SK-N-MC (cell line): ENCODE measurements around the gene STON2.
A peak's percentile ranks its signal among the peaks of the same experiment; 100 is the strongest.
"Not testable (repeated sequence)": the region's sequence is repeated elsewhere in the genome, so short reads cannot be mapped to it uniquely, and the experiment has no call there.

Source experiments
- DNase-seq: peaks from one replicate; pipeline ENCODE4 v3.0.0-alpha.2; 2011; ENCODE audit warnings: low read depth, low spot score
- H3K27ac ChIP-seq: fragments of 200-600 bp; sonication (generic); 2 replicates; pipeline ENCODE4 v1.5.1; 2016; ENCODE audit warnings: mixed run types
- H3K36me3 ChIP-seq: fragments of 200-600 bp; sonication (generic); 2 replicates; pipeline ENCODE4 v1.6.1; 2017; ENCODE audit warnings: antibody characterized with exemption, low read length, mixed read lengths; ENCODE audit not compliant: insufficient read depth
- H3K4me3 ChIP-seq: fragments of 200-600 bp; sonication (generic); 2 replicates; pipeline ENCODE4 v1.5.1; 2016
- H3K9ac ChIP-seq: fragments of 200-600 bp; sonication (generic); 2 replicates; pipeline ENCODE4 v1.8.0; 2017; ENCODE audit warnings: mixed run types, mixed read lengths; ENCODE audit not compliant: insufficient read length
- H3K9me3 ChIP-seq: fragments of 200-600 bp; sonication (generic); 2 replicates; pipeline ENCODE4 v1.6.1; 2017; ENCODE audit warnings: low read depth, mild to moderate bottlenecking, antibody characterized with exemption, low read length, moderate library complexity, mixed read lengths
- EZH2 ChIP-seq: fragments of 200-600 bp; sonication (generic); IDR thresholded peaks from one replicate; pipeline ENCODE4 v1.6.1; 2017; ENCODE audit warnings: antibody characterized with exemption
- FOXP2 ChIP-seq: optimal IDR thresholded peaks from 2 replicates; pipeline ENCODE3; 2011; ENCODE audit warnings: mild to moderate bottlenecking, moderate library complexity; ENCODE audit not compliant: insufficient read depth; ENCODE audit errors: extremely low read length, control extremely low read depth
- POLR2AphosphoS5 ChIP-seq: IDR thresholded peaks from 2 replicates; pipeline ENCODE4 v1.6.1; 2012; ENCODE audit warnings: mild to moderate bottlenecking, low read depth, low read length, borderline replicate concordance

Gene STON2

DNA sequence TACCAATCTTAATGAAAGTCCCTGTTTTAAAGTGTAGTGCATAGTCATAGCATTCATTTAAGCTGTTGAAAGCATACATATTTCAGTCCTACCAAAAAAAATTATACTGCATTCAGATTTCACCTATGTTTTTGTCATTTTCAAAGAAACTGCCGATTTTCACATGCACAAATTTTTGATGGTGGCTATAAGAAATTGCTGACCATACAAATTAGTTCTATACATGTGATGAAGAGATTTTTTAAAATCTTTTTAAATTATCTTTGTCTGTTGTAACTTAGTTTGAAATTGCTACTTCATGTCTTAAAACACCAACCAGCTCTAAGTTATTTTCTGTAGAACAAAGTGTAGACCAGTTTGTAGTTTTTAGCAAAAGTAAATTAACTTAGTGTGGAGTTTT lies 175.9 kb downstream of the STON2 start:
- Histone ChIP-seq H3K36me3 (peaks cover 8% of the 10 kb centered on the region; the same call in 1 of the 2 replicates), H3K9me3 (no peaks in the 10 kb centered on the region), H3K27ac (no peak overlapping the region), H3K9ac (no peak overlapping the region), H3K4me3 (no peak overlapping the region)
- DNase-seq: no peak
- no peak for TF ChIP-seq EZH2
- TF ChIP-seq POLR2AphosphoS5: no peak

DNA sequence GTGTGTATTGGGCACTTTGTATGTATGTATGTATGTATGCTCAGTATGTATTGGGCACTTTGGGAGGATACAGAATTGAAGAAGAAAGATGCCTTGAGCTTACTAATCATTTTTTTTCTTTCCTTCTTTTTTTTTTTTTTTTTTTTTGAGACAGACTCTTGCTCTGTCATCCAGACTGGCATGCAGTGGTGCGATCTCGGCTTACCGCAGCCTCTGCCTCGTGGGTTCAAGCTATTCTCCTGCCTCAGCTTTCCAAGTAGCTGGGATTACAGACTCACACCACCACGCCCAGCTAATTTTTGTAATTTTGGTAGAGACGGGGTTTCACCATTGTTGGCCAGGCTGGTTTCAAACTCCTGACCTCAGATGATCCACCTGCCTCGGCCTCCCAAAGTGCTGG lies 176.3 kb downstream of the STON2 start:
- H3K4me3 ChIP-seq, H3K27ac ChIP-seq, H3K36me3 ChIP-seq, H3K9ac ChIP-seq, DNase-seq, H3K9me3 ChIP-seq: not testable (repeated sequence)

DNA sequence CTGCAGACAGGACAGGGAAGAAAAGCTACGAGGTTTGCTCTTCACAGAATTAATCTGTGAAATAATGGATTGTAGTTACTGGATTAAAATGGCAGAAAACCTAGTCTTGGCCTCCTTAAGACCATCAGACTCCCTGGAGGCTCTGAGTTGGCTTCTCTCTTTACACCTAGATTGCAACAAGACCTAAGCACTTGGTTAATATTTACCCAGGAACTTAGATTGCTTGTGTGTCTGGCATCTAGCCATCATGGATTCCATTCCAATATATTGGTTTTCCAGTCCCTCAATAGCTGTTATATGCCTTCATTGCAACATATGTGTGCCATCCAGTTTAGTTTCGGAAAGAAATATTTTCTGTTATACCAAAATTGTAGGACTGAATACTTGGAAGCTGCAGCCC lies 177.4 kb downstream of the STON2 start:
- no peaks in the 10 kb centered on the region for H3K9me3 ChIP-seq
- H3K27ac ChIP-seq: no peak overlapping the region
- peaks cover 8% of the 10 kb centered on the region; the same call in 1 of the 2 replicates for H3K36me3 ChIP-seq
- H3K9ac ChIP-seq: no peak overlapping the region
- no peak for TF ChIP-seq FOXP2
- no peak for TF ChIP-seq POLR2AphosphoS5
- no peak for TF ChIP-seq EZH2
- H3K4me3 ChIP-seq: no peak overlapping the region
- DNase-seq: no peak

DNA sequence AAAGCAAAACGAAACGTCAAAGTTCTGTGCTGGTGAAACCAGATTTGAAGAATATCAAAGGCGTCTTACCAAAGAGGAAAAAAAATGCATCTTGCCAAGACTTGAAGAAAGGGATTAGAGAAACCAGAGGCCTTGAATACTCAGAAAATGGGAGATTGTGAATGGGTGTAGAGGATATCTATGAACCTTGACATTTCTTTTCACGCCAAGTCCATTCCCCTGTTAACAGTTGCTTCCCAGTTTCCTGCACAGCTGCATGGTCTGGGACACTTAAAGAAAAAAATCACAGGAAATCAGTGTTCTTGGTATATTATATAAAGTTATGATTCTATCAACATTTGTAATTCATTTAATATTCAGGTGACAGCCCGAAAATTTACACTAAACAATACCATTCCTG lies 178.0 kb downstream of the STON2 start:
- Histone ChIP-seq H3K9me3 (no peaks in the 10 kb centered on the region), H3K4me3 (peak overlapping the region; percentile 87)

DNA sequence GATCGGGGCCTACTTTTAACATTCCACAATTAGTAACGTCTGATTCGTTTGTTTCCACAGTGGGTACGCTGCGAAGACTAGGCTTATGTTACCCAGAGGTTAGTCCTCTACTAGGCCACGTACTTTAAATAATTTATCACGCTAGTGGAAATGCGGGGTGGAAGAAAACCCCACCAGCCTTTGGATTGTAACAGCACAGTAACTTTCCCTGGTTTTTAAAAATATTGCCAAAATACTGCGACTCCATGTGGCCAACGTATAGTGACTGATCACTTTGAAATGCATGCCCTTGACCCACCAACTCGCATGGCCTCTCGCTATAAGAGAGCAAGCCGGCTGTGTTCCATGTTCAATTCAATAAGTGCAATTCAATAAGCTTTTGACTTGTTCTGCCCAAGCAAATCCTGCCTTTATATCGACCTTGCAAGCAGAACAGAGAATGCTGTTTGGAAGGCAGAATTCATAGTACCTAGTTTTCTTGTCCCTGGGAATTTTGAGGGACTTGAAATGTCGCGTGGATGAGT lies 178.5 kb downstream of the STON2 start:
- no peak for DNase-seq
- Histone ChIP-seq H3K9me3 (no peaks in the 10 kb centered on the region), H3K4me3 (peak overlapping the region; percentile 87), H3K27ac (peak overlapping the region; percentile 100), H3K9ac (peak overlapping the region; percentile 90), H3K36me3 (peaks cover 8% of the 10 kb centered on the region; the same call in 1 of the 2 replicates)
- TF ChIP-seq FOXP2: no peak
- no peak for TF ChIP-seq POLR2AphosphoS5
- no peak for TF ChIP-seq EZH2

More for the DNA sequence above, 178.0 kb downstream of the STON2 start:
- DNase-seq: no peak
- H3K36me3 ChIP-seq: peaks cover 8% of the 10 kb centered on the region; the same call in 1 of the 2 replicates
- peak overlapping the region; percentile 100 for H3K27ac ChIP-seq
- H3K9ac ChIP-seq: no peak overlapping the region
- no peak for TF ChIP-seq POLR2AphosphoS5
- no peak for TF ChIP-seq FOXP2
- TF ChIP-seq EZH2: no peak

DNA sequence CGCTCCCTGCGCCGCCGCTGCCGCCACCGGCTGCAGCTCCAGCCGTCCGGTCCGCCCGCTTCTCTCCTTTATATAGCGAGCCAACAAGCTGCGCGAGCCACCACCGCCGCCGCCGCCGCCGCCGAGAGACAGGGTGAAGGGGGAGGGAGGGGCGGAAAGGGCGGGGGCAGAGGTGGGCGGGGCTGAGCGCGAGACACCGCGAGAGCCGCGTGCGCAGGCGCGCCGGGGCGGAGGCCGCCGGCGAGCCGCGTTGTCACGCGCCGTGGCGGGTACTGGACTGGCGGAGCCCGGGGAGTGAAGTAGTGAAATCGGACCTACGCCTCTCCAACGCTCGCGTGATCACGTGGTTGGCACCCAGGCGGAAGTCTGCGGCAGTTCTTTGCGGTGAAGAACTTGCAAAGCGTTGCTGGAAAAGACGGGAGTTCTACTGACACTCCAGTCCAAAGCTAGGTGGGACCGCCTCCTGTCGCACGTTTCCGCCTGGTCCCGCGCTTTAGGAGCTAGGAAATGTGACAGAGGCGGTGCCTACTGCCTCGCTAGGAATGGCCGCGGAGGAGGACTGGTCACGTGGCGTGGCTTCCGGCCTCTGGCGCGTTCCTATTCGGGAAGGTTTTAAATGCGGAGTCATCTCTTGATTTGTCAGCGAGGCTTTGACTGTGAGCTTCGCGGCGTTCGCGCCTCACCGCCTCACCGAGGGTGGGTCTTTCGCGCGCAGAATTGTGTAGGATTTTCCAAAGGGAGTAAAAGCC lies 179.1 kb downstream of the STON2 start, which contains the start of gene GTF2A1:
GTF2A1 (minus strand) TSS at position 130 of the 749 bp plus-strand sequence. CDS start 441 bp downstream, outside the sequence.
- TF ChIP-seq FOXP2 (no peak), POLR2AphosphoS5 (peak; percentile 93), EZH2 (no peak)
- H3K9ac ChIP-seq: peak within 1 kb of the TSS; percentile 98
- DNase-seq: peak; percentile 64

DNA sequence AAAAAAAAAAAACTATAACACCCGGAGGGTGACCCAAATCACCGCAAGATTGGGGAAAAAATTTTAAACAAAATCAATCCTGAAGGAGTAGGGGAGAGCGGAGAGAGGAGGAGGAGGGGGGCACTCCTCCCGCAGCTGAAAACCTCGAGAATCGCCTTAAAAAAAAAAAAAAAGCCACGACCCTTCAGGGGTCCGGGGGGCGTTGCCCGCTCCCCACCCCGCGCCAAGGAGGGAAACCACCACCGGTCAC lies 179.6 kb downstream of the STON2 start:
- Histone ChIP-seq H3K9ac (peak overlapping the region; percentile 98), H3K4me3 (peak overlapping the region; percentile 87), H3K9me3 (no peaks in the 10 kb centered on the region), H3K36me3 (peaks cover 17% of the 10 kb centered on the region), H3K27ac (peak overlapping the region; percentile 91)
- TF ChIP-seq POLR2AphosphoS5 (no peak), FOXP2 (no peak), EZH2 (no peak)
- no peak for DNase-seq

More for the DNA sequence above, 179.1 kb downstream of the STON2 start, which contains the start of gene GTF2A1:
- Histone ChIP-seq H3K27ac (peak within 1 kb of the TSS; percentile 100), H3K9me3 (no peaks in the 10 kb centered on the region), H3K4me3 (peak within 1 kb of the TSS; percentile 98), H3K36me3 (peaks cover 12% of the 10 kb centered on the region)

DNA sequence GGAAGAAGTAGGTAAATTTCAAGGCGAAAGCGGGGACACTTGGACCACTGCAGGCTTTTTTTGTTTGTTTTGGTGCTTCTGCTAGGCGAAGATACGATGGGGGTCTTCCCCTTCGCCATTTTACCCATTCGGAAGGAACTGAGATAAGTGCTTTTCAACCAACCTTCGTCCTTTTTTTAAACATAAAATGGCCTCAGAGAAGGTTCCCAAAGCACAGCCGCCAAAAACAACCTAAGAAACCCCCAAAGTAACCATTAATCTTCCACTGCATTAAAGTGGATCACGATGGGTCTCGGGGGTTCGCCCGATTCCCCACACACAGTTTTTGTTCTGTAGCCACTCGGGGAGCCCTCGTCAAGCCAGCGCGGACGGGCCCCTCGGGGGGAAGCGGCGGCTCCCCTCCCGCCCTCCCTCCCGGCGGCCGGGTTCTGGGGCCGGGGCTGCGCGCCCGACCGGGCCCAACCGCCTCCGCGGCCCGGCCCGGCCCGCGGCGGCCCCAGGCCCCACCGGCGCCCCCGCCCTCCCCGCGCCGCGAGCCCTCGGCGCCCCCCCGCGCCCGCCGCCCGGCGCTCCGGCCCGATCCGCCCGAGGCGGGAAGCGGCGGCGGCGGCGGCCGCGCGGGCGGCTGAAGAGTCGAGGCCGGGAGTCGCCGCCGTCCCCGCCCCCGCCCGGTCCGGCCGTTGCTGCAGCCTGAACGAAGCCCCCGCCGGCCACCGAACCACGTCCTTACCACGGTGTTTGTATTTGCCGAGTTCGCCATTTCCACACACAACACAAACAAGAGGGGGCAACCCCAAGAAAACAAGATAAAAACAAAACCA lies 180.2 kb downstream of the STON2 start:
- Histone ChIP-seq H3K27ac (peak overlapping the region; percentile 94), H3K9ac (peak overlapping the region; percentile 98), H3K9me3 (no peaks in the 10 kb centered on the region), H3K4me3 (peak overlapping the region; percentile 98), H3K36me3 (peaks cover 22% of the 10 kb centered on the region)
- DNase-seq: no peak
- TF ChIP-seq POLR2AphosphoS5 (no peak), EZH2 (no peak), FOXP2 (no peak)
